H9 (cell line): ENCODE measurements around the gene TASOR2. TPM values are rescaled to one million over a fixed set of nuclear protein-coding genes. Genes with fewer than 3 reads are reported as not detected.

Experiments
- DNase-seq: peaks from one replicate; pipeline ENCODE4 v3.0.0-alpha.2; 2017
- H2AFZ ChIP-seq: one replicate; pipeline ENCODE4 v1.6.1; 2013; ENCODE audit warnings: mild to moderate bottlenecking, low read length, control low read depth, moderate library complexity
- H2AK5ac ChIP-seq: 2 replicates; pipeline ENCODE4 v1.6.1; 2013; ENCODE audit warnings: low read length, control low read depth, mixed read lengths; ENCODE audit not compliant: insufficient read length
- H2BK120ac ChIP-seq: one replicate; pipeline ENCODE4 v1.6.1; 2013; ENCODE audit warnings: low read depth, mild to moderate bottlenecking, low read length, control low read depth, inconsistent platforms; ENCODE audit not compliant: poor library complexity, severe bottlenecking
- H2BK12ac ChIP-seq: 2 replicates; pipeline ENCODE4 v1.6.1; 2013; ENCODE audit warnings: low read length, control low read depth, mixed read lengths, low read depth; ENCODE audit not compliant: insufficient read length
- H2BK15ac ChIP-seq: 2 replicates; pipeline ENCODE4 v1.6.1; 2013; ENCODE audit warnings: low read depth, low read length, control low read depth
- H2BK20ac ChIP-seq: one replicate; pipeline ENCODE4 v1.6.1; 2013; ENCODE audit warnings: low read depth, mild to moderate bottlenecking, low read length, control low read depth, inconsistent platforms; ENCODE audit not compliant: poor library complexity, severe bottlenecking
- H2BK5ac ChIP-seq: 2 replicates; pipeline ENCODE4 v1.6.1; 2013; ENCODE audit warnings: low read length, control low read depth, mixed read lengths; ENCODE audit not compliant: insufficient read length
- H3K14ac ChIP-seq: 2 replicates; pipeline ENCODE4 v1.6.1; 2013; ENCODE audit warnings: low read length, control low read depth; ENCODE audit not compliant: insufficient read depth
- H3K18ac ChIP-seq: 2 replicates; pipeline ENCODE4 v1.6.1; 2013; ENCODE audit warnings: low read depth, mild to moderate bottlenecking, mixed read lengths, low read length, control low read depth; ENCODE audit not compliant: insufficient read length
- H3K23ac ChIP-seq: 2 replicates; pipeline ENCODE4 v1.6.1; 2013; ENCODE audit warnings: low read length, control low read depth, mixed read lengths, low read depth; ENCODE audit not compliant: insufficient read length
- H3K23me2 ChIP-seq: 2 replicates; pipeline ENCODE4 v1.6.1; 2013; ENCODE audit warnings: low read depth, mild to moderate bottlenecking, mixed read lengths, low read length, control low read depth; ENCODE audit not compliant: insufficient read length, poor library complexity, severe bottlenecking
- H3K27ac ChIP-seq: 2 replicates; pipeline ENCODE4 v1.5.1; 2013; ENCODE audit warnings: low read length, control low read depth, mixed read lengths, low read depth; ENCODE audit not compliant: insufficient read length
- H3K27me3 ChIP-seq: 2 replicates; pipeline ENCODE4 v1.6.1; 2013; ENCODE audit warnings: low read length, control low read depth, inconsistent platforms; ENCODE audit not compliant: insufficient read depth
- H3K4ac ChIP-seq: 2 replicates; pipeline ENCODE4 v1.6.1; 2013; ENCODE audit warnings: low read depth, mild to moderate bottlenecking, control low read depth, inconsistent platforms, low read length, moderate library complexity
- H3K4me1 ChIP-seq: 2 replicates; pipeline ENCODE4 v1.6.1; 2013; ENCODE audit warnings: low read length, control low read depth, inconsistent platforms; ENCODE audit not compliant: insufficient read depth
- H3K4me2 ChIP-seq: 2 replicates; pipeline ENCODE4 v1.6.1; 2013; ENCODE audit warnings: low read length, control low read depth, mixed read lengths; ENCODE audit not compliant: insufficient read length, insufficient read depth
- H3K56ac ChIP-seq: 2 replicates; pipeline ENCODE4 v1.6.1; 2013; ENCODE audit warnings: low read depth, mild to moderate bottlenecking, mixed read lengths, low read length, control low read depth; ENCODE audit not compliant: insufficient read length
- H3K79me1 ChIP-seq: 2 replicates; pipeline ENCODE4 v1.6.1; 2013; ENCODE audit warnings: low read depth, mild to moderate bottlenecking, moderate library complexity, low read length, control low read depth, inconsistent platforms; ENCODE audit not compliant: insufficient read depth, poor library complexity, severe bottlenecking
- H3K79me2 ChIP-seq: 2 replicates; pipeline ENCODE4 v1.6.1; 2013; ENCODE audit warnings: low read length, control low read depth, inconsistent platforms; ENCODE audit not compliant: insufficient read depth
- H3K9ac ChIP-seq: 2 replicates; pipeline ENCODE4 v1.6.1; 2013; ENCODE audit warnings: low read length, control low read depth, mixed read lengths; ENCODE audit not compliant: insufficient read length; ENCODE audit errors: extremely low read depth
- H3K9me3 ChIP-seq: one replicate; pipeline ENCODE4 v1.6.1; 2013; ENCODE audit warnings: low read depth, low read length, inconsistent platforms; ENCODE audit not compliant: control insufficient read depth
- H3T11ph ChIP-seq: one replicate; pipeline ENCODE4 v1.6.1; 2013; ENCODE audit warnings: mild to moderate bottlenecking, low read length, control low read depth, inconsistent platforms
- H4K20me1 ChIP-seq: one replicate; pipeline ENCODE4 v1.6.1; 2013; ENCODE audit not compliant: control insufficient read depth, insufficient read length, insufficient read depth
- H4K5ac ChIP-seq: 2 replicates; pipeline ENCODE4 v1.6.1; 2013; ENCODE audit warnings: low read depth, mild to moderate bottlenecking, mixed read lengths, low read length, control low read depth; ENCODE audit not compliant: insufficient read length
- H4K8ac ChIP-seq: replicated peaks from 2 replicates; pipeline ENCODE4 v1.6.1; 2013; ENCODE audit warnings: low read length, control low read depth, mixed read lengths, low read depth; ENCODE audit not compliant: insufficient read length
- H4K91ac ChIP-seq: 2 replicates; pipeline ENCODE4 v1.6.1; 2013; ENCODE audit warnings: low read depth, mild to moderate bottlenecking, moderate library complexity, mixed read lengths, low read length, control low read depth; ENCODE audit not compliant: insufficient read length
- H3K27ac Mint-ChIP-seq, 3 experiments: 2 replicates in 2 of 3; 3 replicates in 1 of 3; pipeline ENCODE4 v1.8.0; 2020 to 2021; ENCODE audit warnings: mixed read lengths in 3 of 3, mild to moderate bottlenecking in 1 of 3, moderate library complexity in 1 of 3
- H3K27me3 Mint-ChIP-seq: 2 replicates; pipeline ENCODE4 v1.8.0; 2021; ENCODE audit warnings: low read depth, mild to moderate bottlenecking, moderate library complexity, mixed read lengths
- H3K36me3 Mint-ChIP-seq, 3 experiments: 2 replicates in 2 of 3; 3 replicates in 1 of 3; pipeline ENCODE4 v1.8.0; 2020 to 2021; ENCODE audit warnings: low read depth in 3 of 3, mixed read lengths in 3 of 3; ENCODE audit not compliant: insufficient read depth in 1 of 3
- H3K4me1 Mint-ChIP-seq, 2 experiments: 2 replicates each; pipeline ENCODE4 v1.8.0; 2020; ENCODE audit warnings: mixed read lengths in 2 of 2
- H3K4me3 Mint-ChIP-seq, 2 experiments: 2 replicates in 1 of 2; 3 replicates in 1 of 2; pipeline ENCODE4 v1.8.0; 2020 to 2021; ENCODE audit warnings: mild to moderate bottlenecking in 2 of 2, mixed read lengths in 2 of 2, moderate library complexity in 1 of 2
- H3K9me3 Mint-ChIP-seq, 2 experiments: 2 replicates in 1 of 2; 3 replicates in 1 of 2; pipeline ENCODE4 v1.8.0; 2020; ENCODE audit warnings: mild to moderate bottlenecking in 2 of 2, mixed read lengths in 2 of 2, moderate library complexity in 1 of 2
- CTCF ChIP-seq: fragments of 200-600 bp; sonication (generic); conservative IDR thresholded peaks from 3 replicates; pipeline ENCODE4 v1.8.0; 2021; ENCODE audit warnings: antibody characterized with exemption, mild to moderate bottlenecking
- WGBS: extraction: QIAGEN DNeasy Blood & Tissue Kit; methylation state at CpG from one replicate; pipeline ENCODE4 v1.1.7; 2013; ENCODE audit warnings: missing lambda C conversion rate, low lambda C conversion rate, mixed read lengths; ENCODE audit not compliant: insufficient read length; ENCODE audit errors: extremely low coverage; 5-methylcytosine and 5-hydroxymethylcytosine counted together
- total RNA-seq: library from RNA; stranded (reverse); gene quantifications from 2 replicates; pipeline ENCODE4 v1.2.1, GENCODE V29; 2021

TASOR2 gene
- total RNA-seq, 1 experiment from 2014 or later = 64.5 TPM

GRCh38 chr10:5709865-5710264 is 25.2 kb downstream of the TASOR2 start:
- Histone ChIP-seq H3K14ac (no peak overlapping the region), H2BK12ac (no peak overlapping the region), H2AFZ (no peak overlapping the region), H3K4me2 (no peak overlapping the region), H3K9me3 (no peaks in the 10 kb centered on the region), H3K23ac (no peak overlapping the region), H3K56ac (no peak overlapping the region), H3K9ac (no peak overlapping the region), H4K91ac (no peak overlapping the region), H2BK5ac (no peak overlapping the region), H3K27me3 (no peaks in the 10 kb centered on the region), H3K18ac (no peak overlapping the region), H3K4me1 (no peaks in the 10 kb centered on the region), H2BK15ac (no peak overlapping the region), H3T11ph (no peak overlapping the region), H3K27ac (no peak overlapping the region), H2AK5ac (no peak overlapping the region), H4K20me1 (no peaks in the 10 kb centered on the region), H2BK20ac (no peak overlapping the region), H4K8ac (no peak overlapping the region), H3K23me2 (no peaks in the 10 kb centered on the region), H3K79me2 (peaks cover 5% of the 10 kb centered on the region; the same call in 1 of the 2 replicates), H3K4ac (no peak overlapping the region), H4K5ac (no peak overlapping the region), H3K79me1 (no peaks in the 10 kb centered on the region), H2BK120ac (no peak overlapping the region)
- no CpG with 5 or more reads among the region's 2 CpGs for WGBS
- Mint-ChIP-seq H3K36me3 (no peaks in the 10 kb centered on the region), H3K4me3 (no peak overlapping the region), H3K27me3 (no peaks in the 10 kb centered on the region), H3K27ac (no peak overlapping the region), H3K9me3 (no peaks in the 10 kb centered on the region), H3K4me1 (peaks cover 8 to 10% of the 10 kb centered on the region in 2 experiments; a peak in 3 of 4 replicates)
- TF ChIP-seq CTCF = no peak
- no peak for DNase-seq
